Neuron (in vitro differentiated cells): ENCODE results near the gene SEC31A.
"Not testable (repeated sequence)": the region's sequence is repeated elsewhere in the genome, so short reads cannot be mapped to it uniquely, and the experiment has no call there.

ENCODE experiments used
- H2AFZ ChIP-seq: one replicate; pipeline ENCODE4 v1.6.1; 2013; ENCODE audit warnings: low read depth, mild to moderate bottlenecking, inconsistent platforms, low read length, moderate library complexity
- H3K27me3 ChIP-seq: one replicate; pipeline ENCODE4 v1.6.1; 2013; ENCODE audit warnings: low read length; ENCODE audit not compliant: insufficient read depth
- H3K36me3 ChIP-seq: one replicate; pipeline ENCODE4 v1.6.1; 2013; ENCODE audit warnings: low read length; ENCODE audit not compliant: insufficient read depth
- H3K4me1 ChIP-seq: one replicate; pipeline ENCODE4 v1.6.1; 2013; ENCODE audit warnings: low read length; ENCODE audit not compliant: insufficient read depth
- H3K4me3 ChIP-seq: 2 replicates; pipeline ENCODE4 v1.5.1; 2013; ENCODE audit warnings: mild to moderate bottlenecking, low read length, moderate library complexity
- H3K9me3 ChIP-seq: one replicate; pipeline ENCODE4 v1.6.1; 2013; ENCODE audit warnings: low read length

Gene SEC31A

DNA sequence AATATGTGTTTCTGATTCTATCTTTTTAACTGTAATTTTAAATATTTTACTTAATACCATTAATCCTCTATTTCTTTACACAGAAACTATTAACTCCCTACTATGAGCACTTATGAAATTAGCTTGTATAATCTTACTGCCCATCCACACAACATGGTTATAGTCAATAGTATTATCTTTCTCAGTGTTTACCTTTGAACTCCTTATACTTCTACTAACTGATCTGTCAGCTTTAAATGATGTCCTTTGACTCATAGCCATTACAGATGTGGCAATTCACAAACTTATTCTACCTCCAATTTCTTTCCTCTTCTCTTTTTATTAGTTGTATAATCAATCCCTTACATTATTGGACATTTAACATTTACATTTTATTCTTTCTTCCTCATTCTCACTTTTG, 5.5 kb downstream of the SEC31A start:
- H2AFZ ChIP-seq, result no peak overlapping the region
- no peaks in the 10 kb centered on the region for H3K27me3 ChIP-seq
- H3K4me3 ChIP-seq, result no peak overlapping the region
- H3K9me3 ChIP-seq, result no peaks in the 10 kb centered on the region
- H3K36me3 ChIP-seq, result peaks cover 10% of the 10 kb centered on the region
- peaks cover 9% of the 10 kb centered on the region for H3K4me1 ChIP-seq

DNA sequence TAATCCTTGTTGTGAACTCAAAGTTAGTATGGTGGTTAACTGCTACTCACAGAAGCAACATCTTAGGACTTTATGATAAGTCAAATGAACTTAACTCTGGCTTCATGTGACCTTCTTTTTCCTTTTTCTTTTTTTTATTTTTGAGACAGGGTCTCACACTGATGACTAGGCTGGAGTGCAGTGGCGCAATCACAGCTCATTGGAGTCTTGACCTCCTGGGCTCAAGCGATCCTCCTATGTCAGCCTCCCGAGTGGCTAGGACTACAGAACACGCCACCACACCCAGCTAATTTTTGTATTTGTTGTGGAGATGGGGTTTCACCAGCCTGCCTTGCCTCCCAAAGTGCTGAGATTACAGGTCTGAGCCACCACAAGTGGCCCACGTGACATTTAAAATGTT, 22.4 kb downstream of the SEC31A start:
- Histone ChIP-seq H3K9me3 (no peaks in the 10 kb centered on the region), H2AFZ (no peak overlapping the region), H3K27me3 (no peaks in the 10 kb centered on the region), H3K4me3 (no peak overlapping the region), H3K36me3 (peaks cover 74% of the 10 kb centered on the region), H3K4me1 (no peaks in the 10 kb centered on the region)

DNA sequence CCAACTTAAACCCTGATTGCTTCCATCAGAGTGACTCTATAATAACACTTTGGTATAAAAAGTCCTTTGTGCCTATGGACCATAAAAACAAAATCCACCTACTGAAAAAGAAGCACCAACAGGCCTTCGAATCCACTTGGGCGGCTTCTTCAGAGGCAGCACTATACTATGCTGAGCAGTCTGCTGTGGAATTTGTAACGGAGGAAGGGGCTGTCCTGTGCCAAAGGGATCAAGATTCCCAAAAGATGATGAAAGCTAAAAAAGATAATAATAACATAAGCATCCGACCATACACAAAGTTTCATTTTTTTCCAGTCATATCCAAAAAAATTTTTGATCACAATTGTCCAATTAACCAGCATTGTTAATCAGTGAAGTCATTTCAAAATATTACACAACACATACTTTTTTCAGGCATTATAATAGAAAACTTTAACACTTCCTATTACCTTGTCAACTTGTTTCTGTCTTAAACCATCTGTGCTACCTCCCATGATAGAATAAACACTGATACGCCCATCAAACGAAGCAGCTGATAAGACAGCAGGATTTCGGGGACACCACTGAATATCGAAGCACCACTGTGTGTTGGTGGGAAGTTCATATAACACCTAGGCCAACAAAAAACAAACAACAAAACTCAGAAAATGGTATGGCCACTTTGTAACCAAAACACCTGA, 24.1 kb downstream of the SEC31A start:
- H3K9me3 ChIP-seq, result no peaks in the 10 kb centered on the region
- H3K4me3 ChIP-seq, result no peak overlapping the region
- H3K36me3 ChIP-seq, result peaks cover 78% of the 10 kb centered on the region
- H3K4me1 ChIP-seq, result no peaks in the 10 kb centered on the region
- no peak overlapping the region for H2AFZ ChIP-seq
- no peaks in the 10 kb centered on the region for H3K27me3 ChIP-seq

GRCh38 chr4:82866033-82866432, 24.9 kb downstream of the SEC31A start:
- H3K27me3 ChIP-seq, H3K9me3 ChIP-seq, H3K4me3 ChIP-seq, H2AFZ ChIP-seq, H3K4me1 ChIP-seq: not testable (repeated sequence)
- peaks cover 78% of the 10 kb centered on the region for H3K36me3 ChIP-seq

DNA sequence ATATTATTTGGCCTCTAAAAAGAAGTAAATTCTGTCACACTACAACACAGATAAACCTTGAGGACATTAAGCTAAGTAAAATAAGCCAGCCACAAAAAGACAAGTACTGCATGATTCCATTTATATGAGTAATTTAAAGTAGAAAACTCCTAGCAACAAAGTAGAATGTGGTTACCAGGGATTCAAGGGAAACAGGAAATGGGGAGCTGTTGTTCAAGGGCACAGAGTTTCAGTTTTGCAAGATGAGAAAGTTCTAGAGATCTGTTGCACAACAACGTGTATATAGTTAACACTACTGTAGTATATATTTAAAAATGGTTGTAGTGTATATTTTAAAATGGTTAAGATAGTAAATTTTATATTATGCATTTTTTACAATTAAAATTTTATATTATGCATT, 25.4 kb downstream of the SEC31A start:
- no peaks in the 10 kb centered on the region for H3K9me3 ChIP-seq
- H3K36me3 ChIP-seq, result peaks cover 76% of the 10 kb centered on the region

GRCh38 chr4:82864336-82864979, 26.5 kb downstream of the SEC31A start:
- no peaks in the 10 kb centered on the region for H3K4me1 ChIP-seq
- H3K9me3 ChIP-seq, result no peaks in the 10 kb centered on the region
- H3K4me3 ChIP-seq, result no peak overlapping the region
- H2AFZ ChIP-seq, result no peak overlapping the region
- H3K27me3 ChIP-seq, result no peaks in the 10 kb centered on the region
- H3K36me3 ChIP-seq, result peaks cover 72% of the 10 kb centered on the region

More for the DNA sequence above, 25.4 kb downstream of the SEC31A start:
- Histone ChIP-seq H3K4me1 (no peaks in the 10 kb centered on the region), H3K4me3 (no peak overlapping the region), H2AFZ (no peak overlapping the region), H3K27me3 (no peaks in the 10 kb centered on the region)

DNA sequence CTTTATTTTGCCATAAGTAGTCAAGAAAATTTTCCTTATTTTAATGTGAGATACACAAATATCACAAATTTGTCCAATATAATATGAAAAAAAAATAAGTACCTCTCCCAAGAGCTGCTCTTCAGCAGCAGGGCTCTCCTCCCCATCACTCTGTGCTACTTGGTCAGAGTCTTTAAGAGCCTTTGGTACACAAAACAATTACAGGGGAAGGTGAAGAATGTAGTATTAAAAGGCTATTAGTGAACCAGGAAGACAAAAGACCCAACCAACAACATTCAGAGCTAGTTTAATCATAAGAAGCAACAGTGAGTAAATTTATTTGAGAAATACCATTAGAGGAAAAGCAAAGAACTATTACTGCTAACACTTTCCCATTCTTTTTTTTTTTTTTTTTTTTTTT, 29.4 kb downstream of the SEC31A start:
- no peaks in the 10 kb centered on the region for H3K4me1 ChIP-seq
- peaks cover 61% of the 10 kb centered on the region for H3K36me3 ChIP-seq
- H3K4me3 ChIP-seq, result no peak overlapping the region
- no peak overlapping the region for H2AFZ ChIP-seq
- no peaks in the 10 kb centered on the region for H3K27me3 ChIP-seq
- no peaks in the 10 kb centered on the region for H3K9me3 ChIP-seq

DNA sequence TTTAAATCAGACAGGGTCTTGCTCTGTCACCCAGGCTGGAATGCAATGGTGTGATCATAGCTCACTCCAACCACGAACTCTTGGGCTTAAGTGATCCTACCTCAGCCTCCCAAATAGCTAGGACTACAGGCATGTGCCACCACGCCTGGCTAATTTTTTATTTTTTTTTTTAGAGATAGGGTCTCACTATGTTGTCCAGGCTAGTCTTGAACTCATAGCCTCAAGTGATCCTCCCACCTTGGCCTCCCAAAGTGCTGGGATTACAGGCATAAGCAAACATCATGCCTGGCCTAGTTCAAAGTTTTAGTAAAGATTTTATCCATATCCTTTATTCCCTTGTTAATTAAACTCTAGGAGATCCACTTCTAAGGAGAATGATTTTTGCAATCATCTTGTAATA, 30.5 kb downstream of the SEC31A start:
- not testable (repeated sequence) for H3K4me1 ChIP-seq, H2AFZ ChIP-seq, H3K9me3 ChIP-seq, H3K4me3 ChIP-seq, H3K27me3 ChIP-seq
- H3K36me3 ChIP-seq, result peaks cover 63% of the 10 kb centered on the region

GRCh38 chr4:82852751-82853285, 38.1 kb downstream of the SEC31A start:
- Histone ChIP-seq H3K36me3 (peaks cover 84% of the 10 kb centered on the region), H3K9me3 (no peaks in the 10 kb centered on the region), H3K4me1 (no peaks in the 10 kb centered on the region), H2AFZ (no peak overlapping the region), H3K27me3 (no peaks in the 10 kb centered on the region), H3K4me3 (no peak overlapping the region)

- Histone ChIP-seq H3K36me3 (peaks cover 84% of the 10 kb centered on the region), H3K4me3 (no peak overlapping the region), H3K27me3 (no peaks in the 10 kb centered on the region), H3K4me1 (no peaks in the 10 kb centered on the region), H3K9me3 (no peaks in the 10 kb centered on the region), H2AFZ (no peak overlapping the region)
Measured at GRCh38 chr4:82851885-82852750, 38.8 kb downstream of the SEC31A start.

DNA sequence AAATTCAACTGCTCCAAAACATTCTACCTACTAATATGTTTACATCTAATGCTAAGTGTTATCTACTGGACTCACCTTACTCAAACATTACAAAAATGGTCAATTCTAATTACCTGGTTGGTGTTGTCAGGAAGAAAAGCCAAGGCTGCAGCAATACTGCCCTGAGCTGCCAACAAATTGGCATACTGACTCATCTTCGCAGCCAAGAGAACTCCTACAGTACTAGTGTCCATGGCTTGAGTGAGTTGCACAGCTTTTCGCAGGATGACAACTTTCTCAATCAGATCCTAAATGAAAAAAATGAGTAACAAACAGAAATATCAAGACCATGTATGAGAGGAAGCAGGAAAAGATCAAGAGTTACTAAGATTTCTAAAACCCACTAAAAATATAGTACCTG, 39.6 kb downstream of the SEC31A start:
- Histone ChIP-seq H2AFZ (no peak overlapping the region), H3K4me3 (no peak overlapping the region), H3K4me1 (no peaks in the 10 kb centered on the region), H3K36me3 (peaks cover 81% of the 10 kb centered on the region), H3K27me3 (no peaks in the 10 kb centered on the region), H3K9me3 (no peaks in the 10 kb centered on the region)

- Histone ChIP-seq H3K9me3 (no peaks in the 10 kb centered on the region), H3K4me1 (no peaks in the 10 kb centered on the region), H2AFZ (no peak overlapping the region), H3K4me3 (no peak overlapping the region), H3K27me3 (no peaks in the 10 kb centered on the region), H3K36me3 (peaks cover 78% of the 10 kb centered on the region)
Measured at GRCh38 chr4:82850684-82851083, 40.3 kb downstream of the SEC31A start.

DNA sequence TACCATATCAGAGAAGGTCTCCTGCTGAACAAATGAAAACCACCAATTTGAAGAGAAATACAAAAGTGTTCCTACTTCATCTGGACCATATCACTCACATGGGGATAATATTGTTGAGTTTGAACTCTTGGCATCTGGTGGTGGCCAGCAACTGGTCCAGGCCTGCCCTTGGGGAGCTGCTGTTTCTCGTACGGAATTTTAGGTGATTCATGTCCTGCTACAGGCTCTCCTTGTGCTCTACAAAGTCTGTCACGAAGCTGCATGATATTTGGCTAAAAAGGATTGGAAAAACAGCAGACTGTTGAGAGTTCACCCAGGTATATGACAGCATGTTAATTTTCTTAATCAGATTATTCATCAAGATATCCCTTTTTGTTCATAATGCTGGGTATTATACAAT, 42.2 kb downstream of the SEC31A start:
- Histone ChIP-seq H3K27me3 (no peaks in the 10 kb centered on the region), H3K9me3 (no peaks in the 10 kb centered on the region), H3K36me3 (peaks cover 83% of the 10 kb centered on the region), H2AFZ (no peak overlapping the region), H3K4me1 (no peaks in the 10 kb centered on the region), H3K4me3 (no peak overlapping the region)
